OCI-LY1 (cell line): ENCODE measurements around the gene BAX.

Experiments
- H2AFZ ChIP-seq: fragments of 200-600 bp; sonication (generic), shearing (Covaris generic); 2 replicates; pipeline ENCODE4 v1.6.0; 2014; ENCODE audit warnings: antibody characterized with exemption, mild to moderate bottlenecking, low read length
- H3F3A ChIP-seq: fragments of 200-600 bp; sonication (generic), shearing (Covaris generic); 2 replicates; pipeline ENCODE4 v1.6.0; 2014; ENCODE audit warnings: mild to moderate bottlenecking, antibody characterized with exemption, low read length, moderate library complexity; ENCODE audit not compliant: insufficient read depth
- H3K27ac ChIP-seq: fragments of 200-600 bp; sonication (generic); 2 replicates; pipeline ENCODE4 v1.5.1; 2014; ENCODE audit warnings: low read length, mixed run types, mild to moderate bottlenecking, low read depth; ENCODE audit not compliant: poor library complexity, severe bottlenecking
- H3K27me3 ChIP-seq: fragments of 200-600 bp; sonication (generic); 2 replicates; pipeline ENCODE4 v1.6.0; 2014; ENCODE audit warnings: antibody characterized with exemption, mild to moderate bottlenecking, low read length, moderate library complexity; ENCODE audit not compliant: insufficient read depth
- H3K36me3 ChIP-seq: fragments of 200-600 bp; sonication (generic); 2 replicates; pipeline ENCODE4 v1.6.1; 2014; ENCODE audit warnings: mild to moderate bottlenecking, antibody characterized with exemption, low read length, moderate library complexity, mixed read lengths; ENCODE audit not compliant: insufficient read depth
- H3K4me1 ChIP-seq: fragments of 200-600 bp; sonication (generic); 2 replicates; pipeline ENCODE4 v1.5.1; 2014; ENCODE audit warnings: mild to moderate bottlenecking, low read length, moderate library complexity; ENCODE audit not compliant: insufficient read depth, severe bottlenecking
- H3K4me2 ChIP-seq: fragments of 200-600 bp; sonication (generic), shearing (Covaris generic); 2 replicates; pipeline ENCODE4 v1.6.1; 2014; ENCODE audit warnings: low read length
- H3K4me3 ChIP-seq: fragments of 200-600 bp; sonication (generic); 2 replicates; pipeline ENCODE4 v1.5.1; 2014; ENCODE audit warnings: low read length, low read depth, mild to moderate bottlenecking, mixed read lengths; ENCODE audit not compliant: poor library complexity, severe bottlenecking
- H3K79me2 ChIP-seq: fragments of 200-600 bp; shearing (Covaris generic); 2 replicates; pipeline ENCODE4 v1.6.1; 2016; ENCODE audit warnings: mixed run types, low read length, mixed read lengths; ENCODE audit not compliant: insufficient read depth
- H3K9ac ChIP-seq: fragments of 200-600 bp; sonication (generic), shearing (Covaris generic); 2 replicates; pipeline ENCODE4 v1.6.1; 2014; ENCODE audit warnings: mild to moderate bottlenecking, low read length, mixed read lengths
- H3K9me2 ChIP-seq: fragments of 200-600 bp; sonication (generic), shearing (Covaris generic); 2 replicates; pipeline ENCODE4 v1.6.1; 2014; ENCODE audit warnings: low read depth, mild to moderate bottlenecking, low read length, mixed read lengths
- H3K9me3 ChIP-seq: fragments of 200-600 bp; shearing (Covaris generic); 2 replicates; pipeline ENCODE4 v1.6.1; 2014; ENCODE audit warnings: low read length, mixed read lengths
- H4K20me1 ChIP-seq: fragments of 200-600 bp; sonication (generic), shearing (Covaris generic); 2 replicates; pipeline ENCODE4 v1.6.0; 2016; ENCODE audit warnings: mild to moderate bottlenecking, low read length; ENCODE audit not compliant: insufficient read depth
- CTCF ChIP-seq: fragments of 200-600 bp; sonication (generic), shearing (Covaris generic); IDR thresholded peaks from 2 replicates; pipeline ENCODE4 v1.5.1; 2017; ENCODE audit warnings: mild to moderate bottlenecking, antibody characterized with exemption, low read length, moderate library complexity, mixed read lengths
- EZH2 ChIP-seq: fragments of 200-600 bp; sonication (generic), shearing (Covaris generic); IDR thresholded peaks from 2 replicates; pipeline ENCODE4 v1.8.0; 2017; ENCODE audit warnings: borderline replicate concordance, mixed run types, mild to moderate bottlenecking, antibody characterized with exemption, low read length, moderate library complexity, mixed read lengths

BAX gene

DNA sequence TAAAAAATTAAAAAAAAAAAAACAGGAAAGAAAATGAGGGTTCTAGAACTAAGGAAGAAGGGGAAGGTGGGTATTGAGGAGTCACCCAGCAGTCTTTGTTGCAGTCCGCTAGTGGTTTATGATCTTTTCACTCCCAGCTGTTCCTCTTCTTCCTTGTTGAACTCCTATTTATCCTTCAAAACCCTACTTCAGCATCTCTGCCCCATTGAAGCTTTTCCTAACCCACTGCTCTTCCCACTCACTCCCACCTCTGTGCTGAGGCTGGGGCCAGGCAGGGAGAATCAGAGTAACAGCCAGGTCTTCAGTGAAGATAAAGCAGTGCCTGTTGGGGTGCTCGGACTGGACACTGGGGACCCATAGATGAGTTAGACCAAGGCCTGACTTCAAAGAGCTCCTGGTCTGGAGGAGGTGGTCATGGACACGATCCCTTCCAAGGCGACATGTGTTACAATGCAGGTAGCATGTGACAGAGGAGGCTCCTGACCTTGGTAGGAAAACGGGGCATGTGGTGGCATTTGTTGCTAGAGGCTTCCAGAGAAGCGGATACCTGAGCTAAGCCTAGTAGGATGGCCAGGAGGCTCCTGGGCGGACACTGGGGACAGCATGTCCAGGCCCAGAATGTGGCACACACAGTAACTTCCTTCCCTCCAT lies 50.4 kb downstream of the BAX start:
- peaks cover 75% of the 10 kb centered on the region for H3K36me3 ChIP-seq
- H3K4me2 ChIP-seq: no peak overlapping the region
- H4K20me1 ChIP-seq: no peaks in the 10 kb centered on the region
- H3K4me3 ChIP-seq: no peak overlapping the region
- no peaks in the 10 kb centered on the region for H3K9me3 ChIP-seq
- TF ChIP-seq EZH2 (no peak), CTCF (no peak)
- H3F3A ChIP-seq: no peaks in the 10 kb centered on the region
- no peak overlapping the region for H2AFZ ChIP-seq
- H3K4me1 ChIP-seq: no peaks in the 10 kb centered on the region
- no peaks in the 10 kb centered on the region for H3K79me2 ChIP-seq
- no peak overlapping the region for H3K27ac ChIP-seq
- no peaks in the 10 kb centered on the region for H3K9me2 ChIP-seq
- H3K9ac ChIP-seq: no peak overlapping the region
- no peaks in the 10 kb centered on the region for H3K27me3 ChIP-seq

GRCh38 chr19:49006905-49007304 lies 52.2 kb downstream of the BAX start:
- Histone ChIP-seq H4K20me1 (no peaks in the 10 kb centered on the region), H3K36me3 (peaks cover 84% of the 10 kb centered on the region), H3K9ac (no peak overlapping the region), H2AFZ (no peak overlapping the region), H3K27me3 (no peaks in the 10 kb centered on the region), H3K79me2 (no peaks in the 10 kb centered on the region), H3K4me2 (no peak overlapping the region), H3K9me3 (no peaks in the 10 kb centered on the region), H3K9me2 (no peaks in the 10 kb centered on the region), H3F3A (no peaks in the 10 kb centered on the region), H3K27ac (no peak overlapping the region), H3K4me1 (no peaks in the 10 kb centered on the region), H3K4me3 (no peak overlapping the region)
- TF ChIP-seq CTCF (no peak), EZH2 (no peak)

GRCh38 chr19:49009828-49010227 lies 55.2 kb downstream of the BAX start:
- H3K4me2 ChIP-seq: no peak overlapping the region
- no peak overlapping the region for H3K4me3 ChIP-seq
- no peak overlapping the region for H3K9ac ChIP-seq
- no peak overlapping the region for H2AFZ ChIP-seq
- H3K27ac ChIP-seq: no peak overlapping the region
- H3K9me2 ChIP-seq: no peaks in the 10 kb centered on the region
- no peaks in the 10 kb centered on the region for H3K4me1 ChIP-seq
- H3K9me3 ChIP-seq: no peaks in the 10 kb centered on the region
- peaks cover 84% of the 10 kb centered on the region for H3K36me3 ChIP-seq
- no peak for TF ChIP-seq CTCF
- TF ChIP-seq EZH2: no peak
- no peaks in the 10 kb centered on the region for H3K79me2 ChIP-seq
- H3F3A ChIP-seq: no peaks in the 10 kb centered on the region
- no peaks in the 10 kb centered on the region for H4K20me1 ChIP-seq
- H3K27me3 ChIP-seq: no peaks in the 10 kb centered on the region
